ENCODE data around the gene NCSTN. TPM values are rescaled to one million over a fixed set of nuclear protein-coding genes. Genes with fewer than 3 reads are reported as not detected.

NCSTN gene
- total RNA-seq, 1 experiment from 2014 or later: 93.7 TPM

- Histone ChIP-seq H3K27me3 (ENCODE audit: control insufficient read depth, insufficient read depth, low read length) (no peaks in the 10 kb centered on the region), H3K9me3 (ENCODE audit: control insufficient read depth, insufficient read depth, low read depth, low read length) (no peaks in the 10 kb centered on the region), H3K4me1 (ENCODE audit: control insufficient read depth, insufficient read depth, low read length) (no peaks in the 10 kb centered on the region), H3K36me3 (ENCODE audit: control insufficient read depth, insufficient read depth, low read length) (no peaks in the 10 kb centered on the region), H3K27ac (ENCODE audit: low read length) (no peak within 1 kb of the TSS), H3K4me3 (ENCODE audit: low read depth in 2 of 2, low read length in 2 of 2) (no peak within 1 kb of the TSS)
- POLR2A ChIA-PET: no interaction called here
- CTCF ChIA-PET: interaction anchor here (0.7 kb wide), 1 partner anchor 50 kb away, joined by 4 read pairs; no protein-coding TSS in a partner anchor
- BruUV-seq (replicated peaks): no TSS peak
- no peak for DNase-seq (ENCODE audit: low read depth, low spot score)
- in situ Hi-C loops (cut with HindIII; ENCODE audit: low pct_unique_long_range_greater_than_20kb, low sequenced_read_pairs) (no loop called here), intact Hi-C loops (cut with micrococcal nuclease; ENCODE audit: unreplicated experiment) (no loop called here)
- TF ChIP-seq CTCF (IDR thresholded peaks at IDR 0.05) (no peak), REST (IDR thresholded peaks at IDR 0.05; ENCODE audit: insufficient read depth in 1 of 2, low read depth in 2 of 2, low read length in 1 of 2) (no peak), TCF7L2 (IDR thresholded peaks at IDR 0.05; ENCODE audit: low read depth, low read length) (no peak), SIN3A (IDR thresholded peaks at IDR 0.05; ENCODE audit: borderline replicate concordance, insufficient read depth, low read depth, low read length) (no peak)
- no peak for ATAC-seq
Measured at GRCh38 chr1:160366731-160367515, 23.7 kb downstream of the NCSTN start, which contains the start of gene NHLH1. NHLH1 (plus strand) TSS chr1:160367071; CDS start chr1:160370732, 3,661 bp downstream.

- ChIA-PET CTCF (no interaction called here), POLR2A (no interaction called here)
- in situ Hi-C loops (cut with HindIII; ENCODE audit: low pct_unique_long_range_greater_than_20kb, low sequenced_read_pairs): no loop called here
- no peaks in the 10 kb centered on the region for H3K9me3 ChIP-seq (ENCODE audit: control insufficient read depth, insufficient read depth, low read depth, low read length)
- no TSS peak for BruUV-seq (replicated peaks)
- no peaks in the 10 kb centered on the region for H3K36me3 ChIP-seq (ENCODE audit: control insufficient read depth, insufficient read depth, low read length)
- no peak for TF ChIP-seq TCF7L2 (IDR thresholded peaks at IDR 0.05; ENCODE audit: low read depth, low read length)
- no peak for TF ChIP-seq SIN3A (IDR thresholded peaks at IDR 0.05; ENCODE audit: borderline replicate concordance, insufficient read depth, low read depth, low read length)
- no peak for TF ChIP-seq REST (IDR thresholded peaks at IDR 0.05; ENCODE audit: insufficient read depth in 1 of 2, low read depth in 2 of 2, low read length in 1 of 2)
- TF ChIP-seq CTCF (IDR thresholded peaks at IDR 0.05): no peak
- no peaks in the 10 kb centered on the region for H3K4me1 ChIP-seq (ENCODE audit: control insufficient read depth, insufficient read depth, low read length)
- no peak overlapping the region for H3K27ac ChIP-seq (ENCODE audit: low read length)
- DNase-seq (ENCODE audit: low read depth, low spot score) (no peak), ATAC-seq (no peak)
- intact Hi-C loops (cut with micrococcal nuclease; ENCODE audit: unreplicated experiment): no loop called here
- no peak overlapping the region for H3K4me3 ChIP-seq (ENCODE audit: low read depth in 2 of 2, low read length in 2 of 2)
- no peaks in the 10 kb centered on the region for H3K27me3 ChIP-seq (ENCODE audit: control insufficient read depth, insufficient read depth, low read length)
Measured at GRCh38 chr1:160367516-160367900, 24.3 kb downstream of the NCSTN start.

Measured in Panc1 (cell line).